Colonic mucosa (tissue), 4 donors: ENCODE data around the gene FBXO27. TPM values are rescaled to one million over a fixed set of nuclear protein-coding genes. Genes with fewer than 3 reads are reported as not detected.

Experiments used
- DNase-seq: peaks from one replicate; pipeline ENCODE4 v3.0.0-alpha.2; 2020
- H3K27ac ChIP-seq: fragments of 200-600 bp; one replicate; pipeline ENCODE4 v1.8.0; 2021
- H3K27me3 ChIP-seq: fragments of 200-600 bp; one replicate; pipeline ENCODE4 v1.8.0; 2021
- H3K36me3 ChIP-seq: fragments of 200-600 bp; one replicate; pipeline ENCODE4 v1.8.0; 2021
- H3K4me1 ChIP-seq: fragments of 200-600 bp; one replicate; pipeline ENCODE4 v1.8.0; 2021; ENCODE audit warnings: mild to moderate bottlenecking
- H3K4me3 ChIP-seq: fragments of 200-600 bp; one replicate; pipeline ENCODE4 v1.8.0; 2021
- H3K9ac ChIP-seq, 2 donors: one replicate each; pipeline ENCODE4 v1.7.0; 2013; ENCODE audit warnings: control low read depth in 2 of 2, low read depth in 2 of 2, low read length in 2 of 2
- H3K9me3 ChIP-seq: fragments of 200-600 bp; one replicate; pipeline ENCODE4 v1.8.0; 2021
- intact Hi-C: fragments of 100-400 bp; cut with DNase I; formaldehyde crosslinking; loops from one replicate; pipeline ENCODE4 v1.14.1; 2022
- total RNA-seq, 2 donors: library from RNA; stranded (reverse); fragmentation: NEBNext Ultra II Directional in 1 of 2; extraction: Animal tissue kit (Norgen Biotek cat#: 25700) in 1 of 2; gene quantifications; one replicate each; pipeline ENCODE4 v1.2.1, GENCODE V29; 2021
- TF ChIP-seq, protein P1 (sequence below): fragments of 200-600 bp; IDR thresholded peaks from one replicate; pipeline ENCODE4 v1.8.0; 2022; ENCODE audit warnings: antibody characterized with exemption, mild to moderate bottlenecking
- donor health status: healthy.
- donor health status: DM: no; HTN: no; CAD: no.
- donor health status: DM: no; HTN: no; CAD: no.

Gene FBXO27
- total RNA-seq, 2 donors from 2014 or later, result 1.1 to 2.4 TPM

DNA sequence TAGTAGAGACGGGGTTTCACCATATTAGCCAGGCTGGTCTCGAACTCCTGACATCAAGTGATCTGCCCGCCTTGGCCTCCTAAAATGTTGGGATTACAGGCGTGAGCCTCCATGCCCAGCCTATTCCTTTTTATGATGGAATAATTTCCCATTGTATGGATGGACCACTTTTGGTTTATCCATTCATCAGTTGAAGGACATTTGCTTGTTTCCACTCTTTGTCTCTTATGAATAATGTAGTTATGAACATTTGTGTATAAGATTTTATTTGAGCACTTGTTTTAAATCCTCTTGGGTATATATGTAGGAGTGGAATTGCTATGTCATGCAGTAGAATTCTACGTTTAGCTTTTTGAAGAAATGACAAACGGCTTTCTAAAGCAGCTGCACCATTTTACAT is 23.3 kb downstream of the FBXO27 start:
- H3K27me3 ChIP-seq, result no peaks in the 10 kb centered on the region
- no peaks in the 10 kb centered on the region for H3K36me3 ChIP-seq
- no peak overlapping the region for H3K4me3 ChIP-seq
- DNase-seq, result no peak
- no peaks in the 10 kb centered on the region for H3K4me1 ChIP-seq
- no peak overlapping the region for H3K9ac ChIP-seq
- H3K9me3 ChIP-seq, result no peaks in the 10 kb centered on the region
- TF ChIP-seq, protein P1, sequence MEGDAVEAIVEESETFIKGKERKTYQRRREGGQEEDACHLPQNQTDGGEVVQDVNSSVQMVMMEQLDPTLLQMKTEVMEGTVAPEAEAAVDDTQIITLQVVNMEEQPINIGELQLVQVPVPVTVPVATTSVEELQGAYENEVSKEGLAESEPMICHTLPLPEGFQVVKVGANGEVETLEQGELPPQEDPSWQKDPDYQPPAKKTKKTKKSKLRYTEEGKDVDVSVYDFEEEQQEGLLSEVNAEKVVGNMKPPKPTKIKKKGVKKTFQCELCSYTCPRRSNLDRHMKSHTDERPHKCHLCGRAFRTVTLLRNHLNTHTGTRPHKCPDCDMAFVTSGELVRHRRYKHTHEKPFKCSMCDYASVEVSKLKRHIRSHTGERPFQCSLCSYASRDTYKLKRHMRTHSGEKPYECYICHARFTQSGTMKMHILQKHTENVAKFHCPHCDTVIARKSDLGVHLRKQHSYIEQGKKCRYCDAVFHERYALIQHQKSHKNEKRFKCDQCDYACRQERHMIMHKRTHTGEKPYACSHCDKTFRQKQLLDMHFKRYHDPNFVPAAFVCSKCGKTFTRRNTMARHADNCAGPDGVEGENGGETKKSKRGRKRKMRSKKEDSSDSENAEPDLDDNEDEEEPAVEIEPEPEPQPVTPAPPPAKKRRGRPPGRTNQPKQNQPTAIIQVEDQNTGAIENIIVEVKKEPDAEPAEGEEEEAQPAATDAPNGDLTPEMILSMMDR, result no peak
- no peak overlapping the region for H3K27ac ChIP-seq
- intact Hi-C loops, result no loop called here

DNA sequence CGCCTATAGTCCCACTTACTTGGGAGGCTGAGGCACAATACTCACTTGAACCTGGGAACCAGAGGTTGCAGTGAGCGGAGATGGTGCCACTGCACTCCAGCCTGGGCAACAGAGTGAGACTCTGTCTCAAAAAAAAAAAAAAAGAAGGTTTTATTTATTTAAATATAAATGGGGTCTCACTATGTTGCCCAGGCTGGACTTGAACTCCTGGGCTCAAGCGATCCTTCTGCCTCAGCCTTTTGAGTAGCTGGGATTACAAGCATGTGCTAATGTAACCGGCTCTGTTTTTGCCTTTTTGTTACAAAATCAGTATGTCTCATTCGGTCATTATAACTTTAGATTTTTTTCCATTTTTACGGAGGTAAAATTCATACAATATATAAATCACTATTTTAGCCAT is 24.2 kb downstream of the FBXO27 start:
- no peak for DNase-seq
- intact Hi-C loops, result no loop called here
- Histone ChIP-seq H3K27ac (no peak overlapping the region), H3K27me3 (no peaks in the 10 kb centered on the region), H3K9ac (no peak overlapping the region), H3K4me3 (no peak overlapping the region), H3K36me3 (no peaks in the 10 kb centered on the region), H3K9me3 (no peaks in the 10 kb centered on the region), H3K4me1 (no peaks in the 10 kb centered on the region)
- TF ChIP-seq, protein P1, result no peak

DNA sequence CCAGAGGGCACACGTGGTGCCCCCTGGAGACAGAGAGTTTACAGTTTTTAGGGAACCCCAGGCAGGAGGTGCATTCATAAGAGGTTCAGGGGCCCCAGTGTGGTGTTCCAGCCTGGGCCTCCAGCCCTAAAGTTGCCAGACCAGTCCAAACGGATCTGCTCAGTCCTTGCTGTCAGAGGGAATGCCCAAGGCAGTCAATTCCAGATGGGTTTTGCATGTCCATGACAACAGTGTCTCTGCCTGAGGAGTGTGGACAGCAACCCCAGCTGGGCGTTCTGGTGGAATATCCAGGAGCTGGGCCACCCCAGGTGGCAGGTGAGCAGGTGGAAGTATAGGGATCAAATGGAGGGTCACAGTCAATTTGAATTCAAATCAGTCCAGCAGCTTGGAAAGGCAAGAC is 25.3 kb downstream of the FBXO27 start:
- H3K9ac ChIP-seq, result no peak overlapping the region
- intact Hi-C loops, result no loop called here

DNA sequence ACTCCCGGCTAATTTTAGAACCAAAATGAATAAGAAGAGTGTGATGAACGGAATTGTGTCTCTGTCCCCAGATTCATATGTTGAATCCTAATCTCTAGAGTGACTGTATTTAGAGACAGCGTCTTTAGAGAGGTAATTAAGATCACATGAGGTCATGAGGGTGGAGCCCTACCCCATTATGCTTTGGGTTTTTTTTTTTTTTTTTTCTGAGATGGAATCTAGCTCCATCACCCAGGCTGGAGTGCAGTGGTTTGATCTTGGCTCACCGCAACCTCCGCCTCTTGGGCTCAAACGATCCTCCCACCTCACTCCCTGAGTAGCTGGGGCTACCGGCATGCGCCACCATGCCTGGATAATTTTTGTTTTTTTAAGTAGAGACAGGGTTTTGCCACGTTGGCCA is 27.9 kb downstream of the FBXO27 start:
- Histone ChIP-seq H3K36me3 (no peaks in the 10 kb centered on the region), H3K27me3 (no peaks in the 10 kb centered on the region), H3K4me3 (no peak overlapping the region), H3K9me3 (no peaks in the 10 kb centered on the region), H3K9ac (no peak overlapping the region), H3K27ac (no peak overlapping the region), H3K4me1 (no peaks in the 10 kb centered on the region)
- intact Hi-C loops, result no loop called here
- TF ChIP-seq, protein P1, result no peak
- no peak for DNase-seq

More for the DNA sequence above, 25.3 kb downstream of the FBXO27 start:
- TF ChIP-seq, protein P1, result no peak
- Histone ChIP-seq H3K27me3 (no peaks in the 10 kb centered on the region), H3K4me3 (no peak overlapping the region), H3K27ac (no peak overlapping the region), H3K9me3 (no peaks in the 10 kb centered on the region), H3K36me3 (no peaks in the 10 kb centered on the region), H3K4me1 (no peaks in the 10 kb centered on the region)
- DNase-seq, result no peak

DNA sequence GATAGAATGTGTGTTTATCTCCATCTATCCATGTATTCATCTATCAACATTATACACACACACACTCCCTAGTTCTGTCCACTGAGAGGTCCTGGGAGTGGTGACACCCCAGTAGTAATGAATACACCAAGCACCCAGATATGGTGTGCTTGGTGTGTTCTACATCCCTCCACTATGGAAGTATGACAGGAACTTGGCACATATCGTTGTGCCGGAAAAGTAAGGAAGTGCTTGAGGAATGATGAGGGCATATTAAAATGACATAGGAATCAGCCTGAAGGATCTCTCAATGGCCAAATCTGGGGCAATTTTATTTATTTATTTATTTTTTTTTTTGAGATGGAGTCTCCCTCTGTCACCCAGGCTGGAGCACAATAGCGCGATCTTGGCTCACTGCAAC is 28.6 kb downstream of the FBXO27 start:
- H3K9ac ChIP-seq, result no peak overlapping the region
- H3K4me1 ChIP-seq, result no peaks in the 10 kb centered on the region
- H3K9me3 ChIP-seq, result no peaks in the 10 kb centered on the region
- TF ChIP-seq, protein P1, result no peak
- intact Hi-C loops, result no loop called here
- no peaks in the 10 kb centered on the region for H3K36me3 ChIP-seq
- DNase-seq, result no peak
- no peak overlapping the region for H3K4me3 ChIP-seq
- no peak overlapping the region for H3K27ac ChIP-seq
- H3K27me3 ChIP-seq, result no peaks in the 10 kb centered on the region

DNA sequence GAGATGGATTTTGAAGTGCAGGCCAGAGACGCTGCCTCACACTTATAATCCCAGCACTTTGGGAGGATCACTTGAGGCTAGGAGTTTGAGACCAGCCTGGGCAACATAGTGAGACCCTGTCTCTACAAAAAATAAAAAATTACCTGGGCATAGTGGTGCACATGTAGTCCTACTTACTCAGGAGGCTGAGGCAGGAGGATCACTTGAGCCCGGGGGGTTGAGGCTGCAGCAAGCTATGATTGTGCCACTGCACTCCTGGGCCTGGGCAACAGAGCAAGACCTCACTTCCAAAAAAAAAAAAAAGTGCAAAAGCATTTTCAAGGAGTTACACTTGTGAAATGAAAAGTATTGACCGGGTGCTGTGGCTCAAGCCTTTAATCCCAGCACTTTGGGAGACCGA is 29.2 kb downstream of the FBXO27 start:
- Histone ChIP-seq H3K9ac (no peak overlapping the region), H3K4me3 (no peak overlapping the region), H3K4me1 (no peaks in the 10 kb centered on the region), H3K9me3 (no peaks in the 10 kb centered on the region), H3K27ac (no peak overlapping the region), H3K36me3 (no peaks in the 10 kb centered on the region), H3K27me3 (no peaks in the 10 kb centered on the region)
- TF ChIP-seq, protein P1, result no peak
- intact Hi-C loops, result no loop called here
- DNase-seq, result no peak
